22Rv1 (cell line): ENCODE data around the gene LYRM1.
A peak's percentile ranks its signal among the peaks of the same experiment; 100 is the strongest.

Source experiments
- H3K27ac ChIP-seq: fragments of 450-650 bp; 2 replicates; pipeline ENCODE4 v1.5.1; 2017
- ZFX ChIP-seq: fragments of 450-650 bp; IDR thresholded peaks from 2 replicates; pipeline ENCODE4 v1.6.1; 2017; ENCODE audit warnings: antibody characterized with exemption, borderline replicate concordance
- TF ChIP-seq, protein P1 (sequence below): fragments of 450-650 bp; IDR thresholded peaks from 2 replicates; pipeline ENCODE4 v1.5.1; 2017; ENCODE audit warnings: mild to moderate bottlenecking

Gene LYRM1

GRCh38 chr16:20897922-20898321 is 2.6 kb upstream of the LYRM1 start:
- H3K27ac ChIP-seq = no peak overlapping the region
- TF ChIP-seq, protein P1, sequence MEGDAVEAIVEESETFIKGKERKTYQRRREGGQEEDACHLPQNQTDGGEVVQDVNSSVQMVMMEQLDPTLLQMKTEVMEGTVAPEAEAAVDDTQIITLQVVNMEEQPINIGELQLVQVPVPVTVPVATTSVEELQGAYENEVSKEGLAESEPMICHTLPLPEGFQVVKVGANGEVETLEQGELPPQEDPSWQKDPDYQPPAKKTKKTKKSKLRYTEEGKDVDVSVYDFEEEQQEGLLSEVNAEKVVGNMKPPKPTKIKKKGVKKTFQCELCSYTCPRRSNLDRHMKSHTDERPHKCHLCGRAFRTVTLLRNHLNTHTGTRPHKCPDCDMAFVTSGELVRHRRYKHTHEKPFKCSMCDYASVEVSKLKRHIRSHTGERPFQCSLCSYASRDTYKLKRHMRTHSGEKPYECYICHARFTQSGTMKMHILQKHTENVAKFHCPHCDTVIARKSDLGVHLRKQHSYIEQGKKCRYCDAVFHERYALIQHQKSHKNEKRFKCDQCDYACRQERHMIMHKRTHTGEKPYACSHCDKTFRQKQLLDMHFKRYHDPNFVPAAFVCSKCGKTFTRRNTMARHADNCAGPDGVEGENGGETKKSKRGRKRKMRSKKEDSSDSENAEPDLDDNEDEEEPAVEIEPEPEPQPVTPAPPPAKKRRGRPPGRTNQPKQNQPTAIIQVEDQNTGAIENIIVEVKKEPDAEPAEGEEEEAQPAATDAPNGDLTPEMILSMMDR = no peak
- TF ChIP-seq ZFX = no peak

GRCh38 chr16:20899071-20899470 is 1.5 kb upstream of the LYRM1 start:
- TF ChIP-seq, protein P1 = no peak
- TF ChIP-seq ZFX = no peak
- H3K27ac ChIP-seq = peak overlapping the region; percentile 92; the same call in 1 of the 2 replicates

GRCh38 chr16:20899477-20900298 is 883 bp upstream of the LYRM1 start:
- TF ChIP-seq ZFX = no peak
- TF ChIP-seq, protein P1 = no peak
- peak overlapping the region; percentile 92 for H3K27ac ChIP-seq

DNA sequence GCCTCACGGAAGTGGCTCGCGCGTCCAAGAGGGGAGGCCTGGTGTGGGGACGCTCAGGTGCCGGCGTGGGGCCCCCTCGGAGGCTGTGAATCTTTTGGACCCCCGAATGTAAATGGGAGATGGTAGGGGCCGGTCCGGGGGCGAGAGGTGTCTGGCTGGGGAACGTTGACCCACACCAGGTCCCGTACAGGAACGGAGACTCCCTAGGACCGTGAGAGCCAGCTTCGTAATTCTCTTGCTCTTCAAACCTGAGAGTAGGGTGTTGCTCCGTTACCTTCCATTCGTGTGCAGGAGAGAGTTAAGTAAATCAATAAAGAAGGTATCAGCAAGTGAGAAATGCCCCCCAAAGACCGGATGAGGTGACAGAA is 481 bp downstream of the LYRM1 start:
- peak overlapping the region; percentile 92 for H3K27ac ChIP-seq
- TF ChIP-seq ZFX = no peak
- TF ChIP-seq, protein P1 = no peak

- TF ChIP-seq, protein P1 = no peak
- no peak for TF ChIP-seq ZFX
- peak overlapping the region; percentile 92 for H3K27ac ChIP-seq
These were observed 1.0 kb downstream of the LYRM1 start for GRCh38 chr16:20901436-20902112.

DNA sequence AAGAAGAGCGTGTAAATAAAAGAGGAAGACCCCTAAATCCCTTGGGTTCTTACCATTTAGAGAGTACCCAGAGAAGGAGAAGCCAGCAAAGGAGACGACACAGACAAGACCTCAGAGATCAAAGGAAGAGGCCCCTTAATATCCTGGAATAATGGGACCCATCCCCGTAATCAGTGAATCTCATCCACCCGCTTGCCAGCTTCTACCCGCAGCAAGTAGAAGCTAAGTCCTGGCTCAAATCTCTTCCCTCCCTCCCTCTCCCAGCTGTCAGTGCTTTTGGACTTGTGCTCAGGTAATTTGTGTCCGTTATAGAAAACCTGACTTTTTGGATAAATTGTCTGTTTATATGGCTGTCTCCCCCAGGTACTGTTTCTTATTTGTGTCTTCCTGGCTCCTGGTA is 1.9 kb downstream of the LYRM1 start:
- peak overlapping the region; percentile 92 for H3K27ac ChIP-seq
- TF ChIP-seq ZFX = no peak
- TF ChIP-seq, protein P1 = no peak
